ENCODE measurements around the gene C11orf54. TPM values are rescaled to one million over a fixed set of nuclear protein-coding genes. Genes with fewer than 3 reads are reported as not detected.
A peak's percentile ranks its signal among the peaks of the same experiment; 100 is the strongest.

The C11orf54 gene
- total RNA-seq, 3 donors from 2014 or later = 42.8 to 96.0 (median 48.0) TPM

DNA sequence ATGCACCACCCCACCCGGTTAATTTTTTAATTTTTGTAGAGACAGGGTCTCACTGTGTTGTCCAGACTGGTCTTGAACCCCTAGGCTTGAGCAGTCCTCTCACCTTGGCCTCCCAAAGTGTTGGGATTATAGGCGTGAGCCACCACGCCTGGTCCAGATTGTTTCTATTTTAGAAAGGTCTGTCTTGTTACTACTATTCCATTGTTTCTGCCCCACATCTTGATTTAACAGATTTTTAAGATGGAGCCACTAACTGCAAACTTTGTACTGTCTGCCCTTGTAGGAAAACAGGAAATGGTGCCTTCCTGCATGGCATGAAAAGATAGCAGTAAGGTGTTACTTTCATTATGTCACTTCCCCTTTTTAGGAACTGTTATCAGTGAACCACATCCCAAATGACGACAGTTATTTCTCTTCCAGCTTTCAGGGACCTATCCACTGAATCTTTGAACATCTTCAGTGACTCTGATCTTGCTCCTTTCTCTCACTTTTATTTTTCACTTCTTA is 23.4 kb upstream of the C11orf54 start:
- DNase-seq = no peak
- peak; percentile 64 for ATAC-seq
- Histone ChIP-seq H3K4me3 (no peak overlapping the region), H3K4me1 (ENCODE audit: low read depth) (no peaks in the 10 kb centered on the region), H3K36me3 (ENCODE audit: low read depth) (no peaks in the 10 kb centered on the region), H3K9me3 (no peaks in the 10 kb centered on the region)
- intact Hi-C loops (cut with DNase I, micrococcal nuclease) = no loop called here
- no peak for TF ChIP-seq CTCF (IDR thresholded peaks at IDR 0.05)

- H3K4me1 ChIP-seq (ENCODE audit: low read depth) = no peaks in the 10 kb centered on the region
- no peak for ATAC-seq
- no peaks in the 10 kb centered on the region for H3K36me3 ChIP-seq (ENCODE audit: low read depth)
- no peaks in the 10 kb centered on the region for H3K9me3 ChIP-seq
- intact Hi-C loops (cut with DNase I, micrococcal nuclease) = no loop called here
- H3K4me3 ChIP-seq = no peak overlapping the region
- DNase-seq = no peak
- TF ChIP-seq CTCF (IDR thresholded peaks at IDR 0.05) = no peak
Measured at GRCh38 chr11:93719310-93719709, 22.2 kb upstream of the C11orf54 start.

GRCh38 chr11:93720522-93720921 is 20.9 kb upstream of the C11orf54 start:
- Histone ChIP-seq H3K36me3 (ENCODE audit: low read depth) (no peaks in the 10 kb centered on the region), H3K4me1 (ENCODE audit: low read depth) (no peaks in the 10 kb centered on the region), H3K9me3 (no peaks in the 10 kb centered on the region), H3K4me3 (no peak overlapping the region)
- intact Hi-C loops (cut with DNase I, micrococcal nuclease) = no loop called here
- ATAC-seq (no peak), DNase-seq (no peak)
- TF ChIP-seq CTCF (IDR thresholded peaks at IDR 0.05) = no peak

- DNase-seq (no peak), ATAC-seq (no peak)
- Histone ChIP-seq H3K4me1 (ENCODE audit: low read depth) (no peaks in the 10 kb centered on the region), H3K36me3 (ENCODE audit: low read depth) (peaks cover 5% of the 10 kb centered on the region), H3K9me3 (no peaks in the 10 kb centered on the region), H3K4me3 (no peak overlapping the region)
- TF ChIP-seq CTCF (IDR thresholded peaks at IDR 0.05) = no peak
- intact Hi-C loops (cut with DNase I, micrococcal nuclease) = no loop called here
Measured at GRCh38 chr11:93724089-93724488, 17.4 kb upstream of the C11orf54 start.

- DNase-seq (no peak), ATAC-seq (no peak)
- Histone ChIP-seq H3K4me3 (no peak overlapping the region), H3K9me3 (no peaks in the 10 kb centered on the region), H3K36me3 (ENCODE audit: low read depth) (peaks cover 12% of the 10 kb centered on the region), H3K4me1 (ENCODE audit: low read depth) (peaks cover 7% of the 10 kb centered on the region)
- TF ChIP-seq CTCF (IDR thresholded peaks at IDR 0.05) = no peak
- intact Hi-C loops (cut with DNase I, micrococcal nuclease) = no loop called here
Measured at GRCh38 chr11:93727985-93728791, 13.3 kb upstream of the C11orf54 start.

Data from mucosa of descending colon (tissue), 3 donors.